Adrenal gland (tissue), 12 donors: ENCODE data around the gene CHST8. TPM values are rescaled to one million over a fixed set of nuclear protein-coding genes. Genes with fewer than 3 reads are reported as not detected.

Experiments
- DNase-seq, 7 donors: peaks; one replicate each; pipeline ENCODE4 v3.0.0-alpha.2; 2019 to 2020
- H3K27ac ChIP-seq, 5 donors: fragments of 200-600 bp; sonication (generic) in 4 of 5; 1 replicate in 3 of 5; 2 replicates in 2 of 5; pipeline versions ENCODE4 v1.5.1 to v1.8.0; 2016 to 2020; ENCODE audit warnings: mild to moderate bottlenecking in 1 of 5
- H3K27me3 ChIP-seq: fragments of 200-600 bp; 2 replicates; pipeline ENCODE4 v1.8.0; 2021
- H3K36me3 ChIP-seq, 2 donors: fragments of 200-600 bp; replicated peaks in 1 of 2; 1 replicate in 1 of 2; 2 replicates in 1 of 2; pipeline versions ENCODE4 v1.5.1 to v1.8.0; 2018 to 2022
- H3K4me1 ChIP-seq, 2 donors: fragments of 200-600 bp; replicated peaks in 1 of 2; 1 replicate in 1 of 2; 2 replicates in 1 of 2; pipeline versions ENCODE4 v1.5.1 to v1.8.0; 2018 to 2021
- H3K4me3 ChIP-seq, 4 donors: fragments of 200-600 bp; sonication (generic) in 3 of 4; one replicate each; pipeline ENCODE4 v1.5.1; 2016 to 2018
- H3K9me3 ChIP-seq, 3 donors: fragments of 200-600 bp; sonication (generic) in 1 of 3; replicated peaks in 1 of 3; 1 replicate in 2 of 3; 2 replicates in 1 of 3; pipeline versions ENCODE4 v1.5.1 to v1.8.0; 2016 to 2021
- CTCF ChIP-seq, 6 experiments: fragments of 450-650 bp in 4 of 6; fragments of 200-600 bp in 2 of 6; sonication (generic) in 1 of 6; IDR thresholded peaks; 1 replicate in 5 of 6; 2 replicates in 1 of 6; pipeline versions ENCODE4 v1.5.1 to v1.8.0; 2016 to 2021; ENCODE audit warnings: antibody characterized with exemption in 6 of 6, mild to moderate bottlenecking in 2 of 6, moderate library complexity in 1 of 6
- POLR2A ChIP-seq, 2 donors: fragments of 450-650 bp; IDR thresholded peaks; one replicate each; pipeline ENCODE4 v1.6.1; 2017; ENCODE audit warnings: antibody characterized with exemption in 2 of 2, mild to moderate bottlenecking in 2 of 2, moderate library complexity in 1 of 2
- WGBS, 4 donors: extraction: QIAGEN DNeasy Blood & Tissue Kit in 2 of 4; methylation state at CpG; one replicate each; pipeline versions ENCODE4 v1.1.5 to v1.1.7; 2013 to 2017; 5-methylcytosine and 5-hydroxymethylcytosine counted together
- intact Hi-C, 2 donors: fragments of 100-400 bp; cut with DNase I; formaldehyde crosslinking; loops; one replicate each; pipeline versions ENCODE4 v1.14.1 to v1.15.0; 2022 to 2023
- polyA plus RNA-seq, 3 donors: library from polyadenylated mRNA; stranded (reverse); fragments of 200-250 nt in 2 of 3; fragments of 350-450 nt in 1 of 3; fragmentation: Illumina TruSeq in 1 of 3; extraction: RNeasy Lipid Tissue Mini Kit (QIAGEN cat#74804) in 1 of 3; gene quantifications; one replicate each; pipeline ENCODE4 v1.2.3, GENCODE V29; 2013 to 2014
- total RNA-seq, 9 donors: library from RNA; depleted of rRNA in 4 of 9; stranded (reverse); fragments of >200 nt in 4 of 9; fragments of 120-200 nt in 1 of 9; fragmentation: NEBNext Ultra II Directional in 1 of 9; extraction: Animal tissue kit (Norgen Biotek cat#: 25700) in 1 of 9; gene quantifications; one replicate each; pipeline versions ENCODE4 v1.1.0 to v1.2.4, GENCODE V29; 2013 to 2023
- donor health status: healthy with polysubstance abuse.
- donor health status: Bipolar disorder and iron deficiency.
- donor health status: DM: yes; HTN: yes; CAD: no.
- donor health status: DM: no; HTN: no; CAD: no.
- donor health status: DM: no; HTN: no; CAD: no.
- donor health status: DM: yes; HTN: yes; CAD: no.

CHST8 gene
- total and polyA plus RNA-seq, 12 donors, result 0.06 to 1.9 (median 0.61) TPM; not detected in 4

- WGBS, 4 donors, result 44 to 53% (median 48%) methylated on average over 9 to 10 of the region's 10 CpGs
- Histone ChIP-seq H3K36me3 (no peaks in the 10 kb centered on the region), H3K9me3 (no peaks in the 10 kb centered on the region), H3K4me3 (no peak overlapping the region), H3K27ac (no peak overlapping the region), H3K27me3 (no peaks in the 10 kb centered on the region), H3K4me1 (no peaks in the 10 kb centered on the region)
- no peak for DNase-seq
- intact Hi-C loops, result no loop called here
- TF ChIP-seq CTCF (IDR thresholded peaks at IDR 0.05) (no peak), POLR2A (IDR thresholded peaks at IDR 0.05) (no peak)
Measured at GRCh38 chr19:33580026-33580644, 41.6 kb upstream of the CHST8 start.

DNA sequence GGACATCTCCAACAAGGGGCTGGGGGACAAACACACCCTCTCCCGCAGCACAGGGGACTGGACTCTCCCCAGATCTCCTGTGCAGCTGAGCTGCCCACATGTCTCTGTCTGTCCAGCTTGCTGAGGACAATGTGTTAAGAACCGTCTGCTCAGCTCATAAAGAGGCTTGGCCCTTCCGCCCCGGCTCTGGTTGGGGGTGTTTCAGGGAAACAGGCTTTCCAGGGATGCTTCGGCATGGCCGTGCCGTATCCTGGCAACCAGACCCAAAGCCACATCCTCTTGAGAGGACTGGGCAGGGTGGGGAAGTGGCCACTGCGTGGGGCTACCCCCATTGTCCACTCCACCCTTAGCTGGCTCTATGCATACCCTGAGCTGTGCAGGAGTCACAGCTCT is 41.1 kb upstream of the CHST8 start:
- H3K27ac ChIP-seq, result no peak overlapping the region
- TF ChIP-seq CTCF (IDR thresholded peaks at IDR 0.05), result no peak
- no peak for TF ChIP-seq POLR2A (IDR thresholded peaks at IDR 0.05)
- intact Hi-C loops, result no loop called here

DNA sequence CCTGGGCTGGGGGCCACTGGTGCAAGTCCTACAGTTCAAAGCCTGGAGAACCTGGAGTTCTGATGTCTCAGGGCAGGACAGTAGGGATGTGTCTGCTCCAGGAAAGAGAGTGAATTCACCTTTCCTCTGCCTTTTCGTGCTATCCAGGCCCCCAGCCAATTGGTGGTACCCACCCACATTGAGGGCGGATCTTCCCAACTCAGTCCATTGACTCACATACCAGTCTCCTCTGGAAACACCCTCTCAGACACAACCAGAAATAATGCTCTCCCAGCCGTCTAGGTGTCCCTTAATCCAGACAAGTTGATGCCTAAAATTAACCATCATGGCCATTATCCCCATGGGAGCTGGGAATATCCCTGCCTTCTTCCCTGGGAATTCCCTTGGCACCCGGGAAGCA is 38.8 kb upstream of the CHST8 start:
- H3K36me3 ChIP-seq, result no peaks in the 10 kb centered on the region
- no peaks in the 10 kb centered on the region for H3K9me3 ChIP-seq
- DNase-seq, result no peak
- WGBS, 4 donors, result 57 to 64% (median 59%) methylated on average over 4 of the region's 4 CpGs
- no peaks in the 10 kb centered on the region for H3K4me1 ChIP-seq
- intact Hi-C loops, result no loop called here
- TF ChIP-seq POLR2A (IDR thresholded peaks at IDR 0.05) (no peak), CTCF (IDR thresholded peaks at IDR 0.05) (no peak)
- H3K4me3 ChIP-seq, result no peak overlapping the region
- no peaks in the 10 kb centered on the region for H3K27me3 ChIP-seq
- no peak overlapping the region for H3K27ac ChIP-seq

More for the DNA sequence above, 41.1 kb upstream of the CHST8 start:
- no peak for DNase-seq
- Histone ChIP-seq H3K27me3 (no peaks in the 10 kb centered on the region), H3K4me3 (no peak overlapping the region), H3K9me3 (no peaks in the 10 kb centered on the region), H3K36me3 (no peaks in the 10 kb centered on the region), H3K4me1 (no peaks in the 10 kb centered on the region)
- 51 to 63% (median 61%) methylated on average over 3 to 8 of the region's 8 CpGs for WGBS, 4 donors

GRCh38 chr19:33587150-33587549 is 34.6 kb upstream of the CHST8 start:
- no peaks in the 10 kb centered on the region for H3K36me3 ChIP-seq
- no peak for DNase-seq
- TF ChIP-seq POLR2A (IDR thresholded peaks at IDR 0.05) (no peak), CTCF (IDR thresholded peaks at IDR 0.05) (no peak)
- no peaks in the 10 kb centered on the region for H3K4me1 ChIP-seq
- H3K27ac ChIP-seq, result no peak overlapping the region
- no peaks in the 10 kb centered on the region for H3K9me3 ChIP-seq
- H3K27me3 ChIP-seq, result no peaks in the 10 kb centered on the region
- intact Hi-C loops, result no loop called here
- H3K4me3 ChIP-seq, result no peak overlapping the region
- WGBS, 4 donors, result 67 to 81% (median 74%) methylated on average over 2 of the region's 2 CpGs
